ENCODE measurements around the gene LMBR1L.
"Not testable (repeated sequence)": the region's sequence is repeated elsewhere in the genome, so short reads cannot be mapped to it uniquely, and the experiment has no call there.

Gene LMBR1L

DNA sequence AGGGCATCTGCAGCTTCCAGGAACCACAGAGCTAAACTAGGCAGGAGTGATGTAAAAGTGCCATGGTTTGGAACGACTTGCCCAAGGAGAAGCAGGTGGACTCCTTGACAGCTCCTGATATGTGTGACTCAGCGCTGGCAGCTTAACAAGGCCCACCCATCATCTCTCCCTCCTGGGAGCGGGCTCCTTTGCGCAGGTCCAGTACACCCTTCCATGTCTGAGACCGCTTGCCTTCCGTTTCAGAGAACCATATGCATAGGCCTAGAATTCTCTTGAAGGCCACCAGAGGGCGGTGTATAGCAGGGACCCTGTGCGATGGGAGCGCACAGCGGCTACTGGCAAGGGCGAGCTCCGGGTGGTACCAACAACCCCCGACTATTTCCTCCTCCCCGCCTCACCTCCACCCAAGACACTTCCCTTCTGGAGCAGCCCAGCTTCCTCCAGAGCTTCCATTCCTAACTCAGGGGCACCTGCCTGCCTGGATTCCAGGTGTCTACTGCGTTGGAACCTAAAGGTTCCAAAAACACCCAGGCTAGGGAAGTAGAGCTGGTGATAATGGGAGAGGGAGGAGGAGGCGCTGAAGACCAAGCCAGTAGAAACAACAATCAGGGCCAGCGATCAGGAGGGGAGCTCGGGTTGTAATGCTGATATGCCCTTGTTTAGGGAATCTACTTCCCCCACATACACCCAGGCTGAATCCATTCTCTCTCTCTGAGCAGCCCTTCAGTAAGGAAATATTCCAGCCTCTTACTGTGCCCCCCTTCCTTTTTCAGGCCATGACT lies 22.3 kb downstream of the LMBR1L start:
- peaks cover 0 to 3% of the 10 kb centered on the region in 2 donors for H3K36me3 Mint-ChIP-seq
- peak; percentile 63 for DNase-seq
- peaks cover 30 to 43% of the 10 kb centered on the region in 2 donors for H3K4me1 Mint-ChIP-seq
- H3K9me3 Mint-ChIP-seq = no peaks in the 10 kb centered on the region
- H3K27me3 Mint-ChIP-seq = peaks cover 40 to 54% of the 10 kb centered on the region in 2 donors
- H3K27ac Mint-ChIP-seq = no peak overlapping the region
- ATAC-seq (replicated peaks) = peak; percentile 93 to 94
- peak overlapping the region; percentile 23 to 62 for H3K4me3 Mint-ChIP-seq

DNA sequence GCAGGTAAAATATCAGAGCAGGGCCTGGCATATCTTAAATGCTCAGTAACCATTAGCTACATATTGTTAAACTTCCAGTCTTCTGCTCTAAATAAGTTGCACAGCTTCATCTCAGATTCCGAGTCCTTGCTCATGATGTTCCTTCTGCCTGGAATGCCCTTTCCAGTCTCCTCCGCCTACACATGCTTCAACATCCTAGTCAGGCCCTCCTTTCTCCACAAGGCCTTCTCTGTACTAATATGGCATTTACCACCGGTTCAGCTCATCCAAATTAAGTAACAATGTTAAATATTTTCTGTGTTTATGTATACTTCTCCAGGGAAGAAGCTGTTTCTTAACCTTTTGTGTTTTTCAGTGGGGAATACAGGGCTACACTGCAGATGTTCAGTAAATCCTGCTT lies 24.5 kb downstream of the LMBR1L start:
- no peak for ATAC-seq (replicated peaks)

DNA sequence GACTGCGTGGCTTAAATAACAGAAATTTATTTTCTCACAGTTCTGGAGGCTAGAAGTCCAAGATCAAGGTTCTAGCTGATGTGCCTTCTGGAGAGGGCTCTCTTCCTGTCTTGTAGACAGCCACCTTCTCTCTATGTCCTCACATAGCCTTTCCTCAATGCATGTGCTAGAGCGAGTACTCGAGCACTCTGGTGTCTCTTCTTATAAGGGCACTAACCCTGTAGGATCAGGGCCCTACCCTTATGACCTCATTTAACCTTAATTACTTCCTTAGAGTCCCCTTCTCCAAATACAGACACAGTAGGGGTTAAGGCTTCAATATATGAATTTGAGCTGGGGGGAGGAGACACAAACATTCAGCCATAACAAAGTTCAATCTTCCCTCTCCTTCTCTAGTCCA lies 26.2 kb downstream of the LMBR1L start:
- Mint-ChIP-seq H3K36me3 (no peaks in the 10 kb centered on the region), H3K4me1 (peaks cover 8 to 9% of the 10 kb centered on the region in 2 donors), H3K9me3 (no peaks in the 10 kb centered on the region), H3K27me3 (peaks cover 19 to 30% of the 10 kb centered on the region in 2 donors), H3K4me3 (no peak overlapping the region), H3K27ac (no peak overlapping the region)
- ATAC-seq (replicated peaks) = no peak
- no peak for DNase-seq

More for the DNA sequence above, 24.5 kb downstream of the LMBR1L start:
- H3K4me3 Mint-ChIP-seq = no peak overlapping the region
- H3K36me3 Mint-ChIP-seq = peaks cover 0 to 2% of the 10 kb centered on the region in 2 donors
- H3K9me3 Mint-ChIP-seq = no peaks in the 10 kb centered on the region
- H3K27me3 Mint-ChIP-seq = peaks cover 30 to 45% of the 10 kb centered on the region in 2 donors
- no peak overlapping the region for H3K27ac Mint-ChIP-seq
- peaks cover 17 to 25% of the 10 kb centered on the region in 2 donors for H3K4me1 Mint-ChIP-seq
- DNase-seq = no peak

DNA sequence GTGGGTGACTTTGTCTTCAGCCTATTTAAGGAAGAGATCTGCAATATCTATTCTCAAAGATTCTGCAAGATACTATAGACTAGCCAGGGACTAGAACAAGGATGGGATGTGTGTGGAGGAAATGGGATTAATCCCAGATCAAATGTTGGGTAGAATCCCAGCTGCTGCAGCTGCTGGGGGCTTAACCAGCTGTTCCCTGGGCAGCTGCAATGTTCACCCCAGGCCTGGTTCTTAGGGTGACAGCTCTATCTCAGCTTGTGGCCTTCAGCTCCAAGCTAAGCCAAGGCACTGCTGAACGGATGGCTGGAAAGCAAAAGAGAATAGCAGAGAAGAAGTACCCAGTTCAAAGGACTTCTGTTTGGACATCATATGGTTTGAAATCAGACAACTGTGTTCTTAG lies 30.9 kb downstream of the LMBR1L start:
- no peaks in the 10 kb centered on the region for H3K4me1 Mint-ChIP-seq
- peaks cover 9 to 11% of the 10 kb centered on the region in 2 donors for H3K27me3 Mint-ChIP-seq
- no peak overlapping the region for H3K4me3 Mint-ChIP-seq
- no peaks in the 10 kb centered on the region for H3K9me3 Mint-ChIP-seq
- H3K36me3 Mint-ChIP-seq = no peaks in the 10 kb centered on the region
- ATAC-seq (replicated peaks) (no peak), DNase-seq (no peak)
- H3K27ac Mint-ChIP-seq = no peak overlapping the region

DNA sequence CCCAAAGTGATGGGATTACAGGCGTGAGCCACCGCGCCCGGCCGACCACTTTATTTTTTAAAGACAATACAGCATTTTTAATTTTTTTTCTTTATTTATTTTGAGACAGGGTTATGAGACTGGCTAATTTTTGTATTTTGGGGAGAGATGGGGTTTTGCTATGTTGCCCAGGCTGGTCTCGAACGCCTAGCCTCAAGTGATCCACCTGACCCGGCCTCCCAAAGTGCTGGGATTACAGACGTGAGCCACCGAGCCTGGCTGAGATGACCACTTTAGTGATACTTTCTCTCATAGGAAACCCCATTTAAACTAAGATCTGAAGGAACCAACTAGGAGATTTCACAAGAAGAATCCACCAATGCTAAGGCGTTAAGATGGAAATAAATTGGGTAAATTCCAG lies 39.7 kb downstream of the LMBR1L start:
- no peak for DNase-seq
- no peak overlapping the region for H3K27ac Mint-ChIP-seq
- H3K9me3 Mint-ChIP-seq = no peaks in the 10 kb centered on the region
- ATAC-seq (replicated peaks) = no peak
- H3K4me3 Mint-ChIP-seq = no peak overlapping the region
- H3K36me3 Mint-ChIP-seq = peaks cover 0 to 2% of the 10 kb centered on the region in 2 donors
- H3K4me1 Mint-ChIP-seq = peaks cover 17 to 18% of the 10 kb centered on the region in 2 donors
- no peaks in the 10 kb centered on the region for H3K27me3 Mint-ChIP-seq

DNA sequence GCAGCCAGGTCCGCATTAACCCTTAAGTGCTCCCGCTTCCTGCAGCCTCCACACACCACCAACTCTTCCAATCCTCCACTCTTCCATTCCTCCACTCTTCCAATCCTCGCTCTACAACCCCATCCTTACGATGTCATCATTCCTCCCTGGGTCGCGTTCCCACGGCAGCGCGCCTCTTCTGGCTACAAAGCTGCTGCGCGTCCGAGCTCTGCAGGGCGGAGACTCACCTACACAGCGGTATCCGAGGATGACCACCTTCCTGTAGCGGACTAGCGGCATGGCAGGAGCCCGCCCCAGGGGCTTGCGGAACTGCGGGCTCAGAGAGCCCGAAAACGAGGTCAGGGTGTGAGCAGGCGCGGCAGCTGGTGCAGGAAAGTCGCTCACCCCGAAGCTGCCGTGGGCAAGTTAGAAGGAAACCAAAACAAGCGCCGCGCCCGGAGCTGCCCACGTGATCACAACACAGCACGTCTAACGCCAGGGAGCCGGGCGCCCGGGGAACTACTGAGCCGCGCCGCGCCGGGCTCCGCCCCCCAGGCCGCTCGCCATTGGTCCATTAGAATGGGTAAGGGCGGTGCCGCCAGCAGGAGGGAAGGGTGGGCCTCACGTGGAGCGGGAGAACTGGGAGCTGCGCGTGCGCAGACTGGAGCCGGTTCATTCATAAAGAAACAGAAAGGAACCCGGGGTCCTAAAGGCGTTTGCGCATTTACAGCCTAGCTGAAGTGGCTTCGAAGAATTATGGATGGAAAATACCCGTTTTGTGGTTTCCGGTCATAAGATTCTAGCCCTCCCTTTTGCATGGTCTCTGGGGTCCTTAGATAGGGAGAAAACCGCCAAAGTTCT lies 40.9 kb downstream of the LMBR1L start, which contains the start of gene RHEBL1:
RHEBL1 (minus strand) TSS at position 473 of the 840 bp plus-strand sequence; CDS start at position 279, 194 bp downstream.
- Mint-ChIP-seq H3K9me3 (no peaks in the 10 kb centered on the region), H3K4me1 (peaks cover 17 to 18% of the 10 kb centered on the region in 2 donors), H3K4me3 (peak within 1 kb of the TSS; percentile 90 to 93), H3K27ac (peak within 1 kb of the TSS; percentile 90), H3K27me3 (no peaks in the 10 kb centered on the region), H3K36me3 (peaks cover 5% of the 10 kb centered on the region in 2 donors)
- DNase-seq (peak; percentile 100), ATAC-seq (replicated peaks) (peak; percentile 98 to 99)

DNA sequence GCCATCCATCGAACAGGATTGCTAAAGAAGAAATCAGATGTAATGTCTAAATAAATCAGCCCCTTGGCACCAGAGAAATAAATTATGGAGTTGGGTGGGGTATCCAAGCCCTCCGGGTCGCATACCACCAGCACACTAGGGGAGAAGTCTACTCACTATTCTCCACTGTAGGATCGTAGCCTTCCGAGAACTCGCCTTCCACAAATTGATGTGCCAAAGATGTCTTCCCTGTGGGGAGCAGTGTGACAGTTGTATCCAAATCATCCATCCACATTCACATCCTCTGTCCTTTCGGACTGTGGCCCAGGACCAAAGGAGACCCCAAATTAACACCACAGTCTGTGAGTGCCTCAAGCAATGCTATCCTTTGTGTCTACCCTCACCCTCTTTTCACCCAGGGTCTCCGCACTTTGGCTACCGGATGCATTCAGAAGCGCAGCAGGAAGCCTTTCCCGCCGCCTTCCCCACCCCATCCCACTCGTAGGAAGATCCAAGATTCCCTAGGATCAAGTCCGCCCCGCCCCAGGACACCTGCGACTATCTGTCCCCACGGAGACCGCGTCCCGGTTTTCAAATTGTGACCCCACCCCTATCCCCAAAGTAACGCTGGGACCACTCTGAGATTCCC lies 41.7 kb downstream of the LMBR1L start:
- no peaks in the 10 kb centered on the region for H3K9me3 Mint-ChIP-seq
- ATAC-seq (replicated peaks) (no peak), DNase-seq (no peak)
- peaks cover 19 to 21% of the 10 kb centered on the region in 2 donors for H3K4me1 Mint-ChIP-seq
- H3K36me3 Mint-ChIP-seq = peaks cover 7% of the 10 kb centered on the region in 2 donors
- no peaks in the 10 kb centered on the region for H3K27me3 Mint-ChIP-seq
- peak overlapping the region; percentile 90 to 93 for H3K4me3 Mint-ChIP-seq
- H3K27ac Mint-ChIP-seq = peak overlapping the region; percentile 90

DNA sequence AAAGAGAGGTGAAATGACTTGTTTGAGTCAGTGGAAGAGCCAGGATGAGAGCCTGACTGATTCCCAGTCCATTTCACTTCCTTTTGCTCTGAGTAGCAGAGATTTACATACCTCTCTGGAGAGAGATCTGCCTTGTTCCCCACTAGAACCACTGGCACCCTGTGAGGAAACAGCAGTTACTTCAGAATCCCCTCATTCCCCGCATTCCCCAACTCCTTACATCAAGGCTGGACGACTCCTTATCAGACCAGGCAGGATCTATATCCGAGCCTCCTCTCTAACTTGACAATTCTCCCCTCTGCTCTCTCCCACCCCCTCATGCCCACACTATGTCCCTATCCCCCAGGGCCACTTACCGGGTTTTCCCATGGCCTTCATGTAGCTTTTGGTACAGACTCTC lies 44.5 kb downstream of the LMBR1L start:
- ATAC-seq (replicated peaks) (no peak), DNase-seq (no peak)
- Mint-ChIP-seq H3K4me3 (no peak overlapping the region), H3K36me3 (peaks cover 8 to 9% of the 10 kb centered on the region in 2 donors), H3K4me1 (peaks cover 21 to 31% of the 10 kb centered on the region in 2 donors), H3K27ac (no peak overlapping the region), H3K27me3 (no peaks in the 10 kb centered on the region), H3K9me3 (no peaks in the 10 kb centered on the region)

DNA sequence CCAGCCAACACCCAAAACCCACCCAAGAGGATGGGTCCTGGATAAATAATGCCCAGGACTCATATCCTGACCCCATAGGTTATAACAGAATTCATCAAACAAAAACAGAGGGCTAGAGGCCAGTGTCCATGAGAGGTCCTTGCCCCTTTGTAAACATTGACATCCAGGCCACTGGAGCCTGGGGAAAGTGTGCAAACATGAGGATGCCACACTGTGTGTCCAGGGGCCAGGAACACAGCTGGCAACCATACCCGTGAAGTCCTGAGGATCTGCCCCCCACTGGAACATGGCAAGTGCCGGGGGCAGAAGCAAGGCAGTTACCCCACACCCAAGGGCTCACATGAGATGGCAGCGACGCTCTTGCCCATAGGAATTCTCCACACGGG lies 45.9 kb downstream of the LMBR1L start:
- Mint-ChIP-seq H3K36me3 (peaks cover 8 to 9% of the 10 kb centered on the region in 2 donors), H3K4me3 (no peak overlapping the region), H3K27me3 (no peaks in the 10 kb centered on the region), H3K4me1 (peaks cover 19 to 27% of the 10 kb centered on the region in 2 donors), H3K27ac (no peak overlapping the region), H3K9me3 (no peaks in the 10 kb centered on the region)
- no peak for DNase-seq
- no peak for ATAC-seq (replicated peaks)

DNA sequence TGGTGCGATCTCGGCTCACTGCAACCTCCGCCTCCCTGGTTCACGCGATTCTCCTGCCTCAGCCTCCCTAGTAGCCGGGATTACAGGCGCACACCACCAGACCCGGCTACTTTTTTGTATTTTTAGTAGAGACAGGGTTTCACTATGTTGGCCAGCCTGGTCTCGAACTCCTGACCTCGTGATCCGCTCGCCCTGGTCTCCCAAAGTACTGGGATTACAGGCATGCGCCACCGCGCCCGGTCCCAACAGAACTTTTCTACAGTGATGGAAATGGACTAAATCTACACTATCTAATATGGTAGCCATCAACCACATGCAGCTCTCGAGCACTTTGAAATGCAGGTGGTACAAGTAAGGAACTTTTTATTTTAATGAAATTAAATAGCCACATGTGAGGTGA lies 48.7 kb downstream of the LMBR1L start:
- H3K27ac Mint-ChIP-seq; ATAC-seq (replicated peaks); DNase-seq; H3K9me3 Mint-ChIP-seq; H3K27me3 Mint-ChIP-seq: not testable (repeated sequence)
- peaks cover 26 to 42% of the 10 kb centered on the region in 2 donors for H3K4me1 Mint-ChIP-seq
- H3K4me3 Mint-ChIP-seq = peak overlapping the region in 1 of 2 donors; percentile 97
- peaks cover 6 to 16% of the 10 kb centered on the region in 2 donors for H3K36me3 Mint-ChIP-seq

DNA sequence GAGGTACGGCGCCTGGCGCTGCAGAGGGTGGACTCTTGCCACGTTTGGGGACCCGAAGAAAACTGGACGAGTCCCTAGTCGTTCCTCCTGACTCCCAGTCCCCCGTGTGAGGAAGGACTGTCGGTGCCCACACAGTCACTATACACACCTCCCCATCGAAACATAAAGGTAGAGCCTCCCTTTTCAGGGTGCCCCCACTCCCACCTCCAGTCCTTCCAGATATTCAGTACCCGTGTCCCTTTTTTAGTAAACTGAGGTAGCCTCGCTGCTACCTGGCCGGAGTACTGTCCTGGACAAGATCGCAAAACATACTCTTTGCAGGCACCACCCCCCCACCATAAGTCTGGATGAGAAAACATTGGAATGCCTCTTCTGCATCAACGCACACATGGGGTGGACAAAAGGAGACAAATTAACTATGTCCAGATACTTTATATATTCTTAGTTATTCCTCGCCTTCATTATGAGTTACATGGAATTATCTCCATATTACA lies 49.4 kb downstream of the LMBR1L start:
- peaks cover 6 to 16% of the 10 kb centered on the region in 2 donors for H3K36me3 Mint-ChIP-seq
- peaks cover 33 to 49% of the 10 kb centered on the region in 2 donors for H3K4me1 Mint-ChIP-seq
- DNase-seq = no peak
- H3K27ac Mint-ChIP-seq = peak overlapping the region; percentile 98
- no peaks in the 10 kb centered on the region for H3K9me3 Mint-ChIP-seq
- ATAC-seq (replicated peaks) = peak; percentile 3 to 8
- no peaks in the 10 kb centered on the region for H3K27me3 Mint-ChIP-seq
- peak overlapping the region; percentile 94 to 97 for H3K4me3 Mint-ChIP-seq

DNA sequence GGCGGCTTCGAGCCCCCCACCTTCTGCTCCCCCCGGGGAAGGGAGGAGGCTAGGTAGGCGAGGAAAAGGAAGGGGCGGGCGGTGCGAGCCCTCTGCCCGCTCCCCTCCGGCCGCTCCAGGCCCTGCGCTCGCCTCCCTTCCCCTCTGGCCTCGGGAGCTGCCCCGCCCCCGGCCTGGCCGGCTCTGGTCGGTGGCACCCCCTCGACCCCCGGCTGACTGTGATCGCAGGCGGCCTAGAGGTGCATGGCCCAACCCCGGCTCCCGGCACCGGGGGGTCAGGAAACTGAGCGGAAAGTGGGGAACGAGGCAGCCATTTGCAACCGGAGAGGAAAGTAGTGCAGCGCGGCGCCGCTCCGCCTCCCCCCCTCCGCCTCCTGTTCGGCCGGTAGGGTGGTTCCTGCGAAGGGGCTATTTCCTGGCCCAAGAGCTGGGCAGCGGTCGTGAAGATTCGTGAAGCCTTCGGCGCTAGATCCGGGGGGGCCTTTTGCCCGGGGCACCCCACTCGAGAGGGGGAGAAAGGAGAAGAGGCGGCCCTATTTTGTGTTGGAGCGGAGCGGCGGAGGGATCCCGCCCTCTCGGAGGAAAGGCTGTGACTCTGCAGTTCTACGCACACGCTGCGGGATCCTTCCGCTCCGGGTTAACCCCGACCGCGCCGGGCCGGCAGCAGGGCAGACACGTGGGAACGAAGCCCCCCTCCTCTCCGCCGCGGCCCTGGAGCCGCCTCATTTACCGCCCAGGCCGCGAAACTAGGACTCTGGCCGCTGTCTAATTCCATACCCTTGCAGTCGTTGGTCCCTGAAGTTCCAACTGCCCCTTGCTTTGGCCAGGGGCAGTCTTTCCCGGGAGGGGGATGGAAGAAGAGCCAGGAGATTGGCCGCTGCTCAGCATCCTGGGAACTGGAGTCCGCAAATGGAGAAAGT lies 50.1 kb downstream of the LMBR1L start, which contains the start of gene KMT2D:
KMT2D (minus strand) TSS at position 558 of the 920 bp plus-strand sequence. CDS start 5,470 bp downstream, outside the sequence.
- Mint-ChIP-seq H3K27me3 (no peaks in the 10 kb centered on the region), H3K27ac (peak within 1 kb of the TSS; percentile 98), H3K9me3 (no peaks in the 10 kb centered on the region), H3K4me1 (peaks cover 40 to 56% of the 10 kb centered on the region in 2 donors), H3K36me3 (peaks cover 10 to 21% of the 10 kb centered on the region in 2 donors), H3K4me3 (peak within 1 kb of the TSS; percentile 94 to 97)
- ATAC-seq (replicated peaks) (peak; percentile 75 to 83), DNase-seq (peak; percentile 88)

All from stimulated activated naive B cell treated with anti-CD40 and anti-IgM and Interleukin-4, amounts not matched to agents 10 μg/mL and 1 μg/mL and 100 μg/mL, for 72 hours (primary cell).